ENCODE results near the gene TMEM74B. TPM values are rescaled to one million over a fixed set of nuclear protein-coding genes. Genes with fewer than 3 reads are reported as not detected.

The TMEM74B gene
- total RNA-seq, 2 donors from 2014 or later: 0.60 to 1.5 TPM

DNA sequence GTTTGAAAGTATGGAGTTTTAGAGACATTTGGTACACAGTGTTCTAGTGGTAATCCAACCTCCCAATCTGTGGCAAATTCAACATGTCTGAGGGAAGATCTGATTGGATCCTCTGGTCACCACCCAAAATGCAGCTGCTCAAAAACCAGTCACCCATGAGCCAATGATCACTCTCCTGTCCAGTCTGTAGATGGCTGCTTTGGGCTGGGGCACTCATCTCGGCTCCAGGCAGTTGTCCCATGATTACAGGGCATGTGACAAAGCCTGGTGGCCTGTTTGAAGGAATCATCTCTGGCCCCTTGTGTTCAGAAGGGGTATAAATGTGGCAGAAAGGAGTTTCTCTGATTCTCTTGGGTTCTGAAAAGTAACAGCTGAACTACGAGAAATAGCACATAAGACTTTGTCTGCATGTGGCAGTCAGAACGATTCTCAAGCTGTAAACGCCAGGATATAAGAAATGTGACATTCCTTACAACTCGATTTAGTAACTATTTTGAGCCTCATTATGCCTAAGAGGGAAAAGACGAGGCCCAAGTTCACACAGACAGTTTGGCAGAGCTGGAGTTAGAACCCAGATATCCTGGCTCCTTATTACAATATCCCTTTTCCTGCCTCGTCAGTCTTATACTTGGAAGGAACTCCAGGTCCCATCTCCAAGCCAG, 14.6 kb upstream of the TMEM74B start:
- Mint-ChIP-seq H3K27me3 (ENCODE audit: low read depth) (no peaks in the 10 kb centered on the region), H3K36me3 (ENCODE audit: insufficient read depth in 2 of 2) (no peaks in the 10 kb centered on the region), H3K4me3 (no peak overlapping the region), H3K9me3 (peaks cover 0 to 2% of the 10 kb centered on the region in 2 donors), H3K4me1 (ENCODE audit: low read depth) (peaks cover 9% of the 10 kb centered on the region), H3K27ac (no peak overlapping the region)
- no peak for DNase-seq
- ATAC-seq (replicated peaks in 1 of 2): no peak

DNA sequence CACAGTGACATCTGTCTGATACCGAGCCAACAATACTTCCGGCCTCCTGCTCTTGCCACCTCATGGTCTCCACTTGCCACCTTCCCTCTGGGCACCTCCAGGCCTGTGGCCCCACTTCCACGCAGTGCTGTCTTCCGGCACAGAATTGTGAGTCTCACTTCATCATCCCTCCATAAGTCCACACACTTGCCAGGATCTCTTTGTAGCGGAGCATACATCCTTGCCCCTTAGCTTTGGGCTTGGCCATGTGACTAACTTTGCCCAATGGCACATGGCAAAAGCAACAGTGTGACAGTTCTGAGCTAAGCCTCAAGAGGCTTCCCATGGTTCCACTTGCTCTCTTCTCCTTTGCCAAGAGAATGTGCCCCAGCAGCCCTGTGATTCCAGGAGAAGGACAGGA, 14.0 kb upstream of the TMEM74B start:
- Mint-ChIP-seq H3K9me3 (peaks cover 0 to 2% of the 10 kb centered on the region in 2 donors), H3K27me3 (ENCODE audit: low read depth) (no peaks in the 10 kb centered on the region), H3K4me1 (ENCODE audit: low read depth) (peaks cover 9% of the 10 kb centered on the region), H3K27ac (no peak overlapping the region), H3K36me3 (ENCODE audit: insufficient read depth in 2 of 2) (no peaks in the 10 kb centered on the region), H3K4me3 (no peak overlapping the region)
- DNase-seq (no peak), ATAC-seq (replicated peaks in 1 of 2) (no peak)

GRCh38 chr20:1197801-1198200, 13.0 kb upstream of the TMEM74B start:
- DNase-seq (no peak), ATAC-seq (replicated peaks in 1 of 2) (no peak)
- H3K4me3 Mint-ChIP-seq: no peak overlapping the region
- H3K4me1 Mint-ChIP-seq (ENCODE audit: low read depth): peaks cover 9% of the 10 kb centered on the region
- H3K27ac Mint-ChIP-seq: no peak overlapping the region
- no peaks in the 10 kb centered on the region for H3K36me3 Mint-ChIP-seq (ENCODE audit: insufficient read depth in 2 of 2)
- H3K27me3 Mint-ChIP-seq (ENCODE audit: low read depth): no peaks in the 10 kb centered on the region
- H3K9me3 Mint-ChIP-seq: peaks cover 0 to 2% of the 10 kb centered on the region in 2 donors

- Mint-ChIP-seq H3K27me3 (ENCODE audit: low read depth) (no peaks in the 10 kb centered on the region), H3K9me3 (peaks cover 0 to 2% of the 10 kb centered on the region in 2 donors), H3K4me3 (no peak overlapping the region), H3K36me3 (ENCODE audit: insufficient read depth in 2 of 2) (no peaks in the 10 kb centered on the region), H3K4me1 (ENCODE audit: low read depth) (peaks cover 9% of the 10 kb centered on the region), H3K27ac (no peak overlapping the region)
- no peak for DNase-seq
- ATAC-seq (replicated peaks in 1 of 2): no peak
Measured at GRCh38 chr20:1196634-1197033, 11.9 kb upstream of the TMEM74B start.

GRCh38 chr20:1195226-1195625, 10.4 kb upstream of the TMEM74B start:
- DNase-seq (no peak), ATAC-seq (replicated peaks in 1 of 2) (no peak)
- H3K4me1 Mint-ChIP-seq (ENCODE audit: low read depth): peaks cover 6% of the 10 kb centered on the region
- no peak overlapping the region for H3K27ac Mint-ChIP-seq
- peaks cover 7% of the 10 kb centered on the region for H3K27me3 Mint-ChIP-seq (ENCODE audit: low read depth)
- peaks cover 0 to 2% of the 10 kb centered on the region in 2 donors for H3K9me3 Mint-ChIP-seq
- H3K4me3 Mint-ChIP-seq: no peak overlapping the region
- no peaks in the 10 kb centered on the region for H3K36me3 Mint-ChIP-seq (ENCODE audit: insufficient read depth in 2 of 2)

DNA sequence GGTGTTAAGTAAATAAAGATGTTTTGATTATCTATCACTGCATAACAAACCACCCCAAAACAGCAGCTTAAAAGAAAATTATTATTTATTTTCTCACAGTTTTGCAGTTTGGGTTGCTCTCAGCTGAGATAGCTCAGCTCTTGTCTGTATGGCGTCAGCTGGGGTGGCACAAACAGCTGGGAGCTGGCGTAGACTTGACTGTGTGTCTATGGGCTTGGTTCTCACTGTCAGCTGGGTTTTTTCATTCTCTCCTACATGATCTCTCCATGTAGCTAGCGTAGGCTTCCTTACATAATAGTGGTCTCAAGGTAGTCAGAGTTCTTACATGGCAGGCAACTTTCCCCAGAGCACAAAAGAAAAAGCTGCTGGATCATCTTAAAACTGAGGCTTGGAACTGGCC, 6.5 kb upstream of the TMEM74B start:
- H3K4me3 Mint-ChIP-seq: no peak overlapping the region
- H3K4me1 Mint-ChIP-seq (ENCODE audit: low read depth): no peaks in the 10 kb centered on the region
- no peak for ATAC-seq (replicated peaks in 1 of 2)
- no peak overlapping the region for H3K27ac Mint-ChIP-seq
- DNase-seq: no peak
- peaks cover 14% of the 10 kb centered on the region for H3K27me3 Mint-ChIP-seq (ENCODE audit: low read depth)
- no peaks in the 10 kb centered on the region for H3K36me3 Mint-ChIP-seq (ENCODE audit: insufficient read depth in 2 of 2)
- peaks cover 0 to under 1% of the 10 kb centered on the region in 2 donors for H3K9me3 Mint-ChIP-seq

DNA sequence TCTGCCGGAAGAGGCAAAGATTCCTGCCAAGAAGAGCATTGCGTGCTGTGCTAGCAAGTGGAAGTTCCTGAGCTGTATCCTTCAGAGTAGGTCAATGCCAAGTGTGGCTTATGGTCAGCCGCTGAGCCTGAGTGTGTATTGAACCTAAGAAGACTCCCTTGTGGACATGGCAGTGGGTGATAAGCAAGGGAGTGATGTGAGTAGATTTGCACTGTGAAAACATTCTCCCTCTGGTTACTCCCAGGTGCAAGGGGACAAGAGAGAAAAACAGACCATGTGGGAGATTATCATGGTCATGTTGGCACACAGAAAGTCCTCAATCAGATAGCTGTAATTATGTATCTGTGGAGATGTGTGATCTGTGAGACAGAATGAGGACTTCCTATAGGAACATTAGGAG, 6.1 kb upstream of the TMEM74B start:
- no peaks in the 10 kb centered on the region for H3K36me3 Mint-ChIP-seq (ENCODE audit: insufficient read depth in 2 of 2)
- ATAC-seq (replicated peaks in 1 of 2) (no peak), DNase-seq (no peak)
- peaks cover 14% of the 10 kb centered on the region for H3K27me3 Mint-ChIP-seq (ENCODE audit: low read depth)
- peaks cover 4% of the 10 kb centered on the region for H3K4me1 Mint-ChIP-seq (ENCODE audit: low read depth)
- no peaks in the 10 kb centered on the region for H3K9me3 Mint-ChIP-seq
- no peak overlapping the region for H3K27ac Mint-ChIP-seq
- H3K4me3 Mint-ChIP-seq: no peak overlapping the region

DNA sequence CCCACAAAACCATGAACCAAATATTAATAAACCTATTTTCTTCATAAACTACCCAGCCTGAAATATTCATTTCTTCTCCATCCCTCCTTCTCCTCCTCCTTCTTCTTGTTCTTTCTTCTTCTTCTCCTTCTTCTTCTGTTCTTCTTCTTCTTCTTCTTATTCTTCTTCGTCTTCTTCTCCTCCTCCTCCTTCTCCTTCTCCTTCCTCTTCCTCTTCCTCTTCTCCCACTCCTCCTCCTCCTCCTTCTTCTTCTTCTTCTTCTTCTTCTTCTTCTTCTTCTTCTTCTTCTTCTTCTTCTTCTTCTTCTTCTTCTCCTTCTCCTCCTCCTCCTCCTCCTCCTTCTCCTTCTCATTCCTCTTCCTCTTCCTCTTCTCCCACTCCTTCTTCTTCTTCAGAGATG, 5.0 kb upstream of the TMEM74B start:
- Mint-ChIP-seq H3K4me3 (no peak overlapping the region), H3K36me3 (ENCODE audit: insufficient read depth in 2 of 2) (no peaks in the 10 kb centered on the region), H3K27me3 (ENCODE audit: low read depth) (peaks cover 14% of the 10 kb centered on the region), H3K9me3 (no peaks in the 10 kb centered on the region), H3K4me1 (ENCODE audit: low read depth) (peaks cover 5% of the 10 kb centered on the region), H3K27ac (no peak overlapping the region)
- no peak for ATAC-seq (replicated peaks in 1 of 2)
- DNase-seq: no peak

- Mint-ChIP-seq H3K27ac (no peak overlapping the region), H3K4me1 (ENCODE audit: low read depth) (peaks cover 11% of the 10 kb centered on the region), H3K36me3 (ENCODE audit: insufficient read depth in 2 of 2) (no peaks in the 10 kb centered on the region), H3K9me3 (no peaks in the 10 kb centered on the region), H3K27me3 (ENCODE audit: low read depth) (peaks cover 29% of the 10 kb centered on the region), H3K4me3 (no peak overlapping the region)
- ATAC-seq (replicated peaks in 1 of 2) (no peak), DNase-seq (no peak)
Measured at GRCh38 chr20:1188347-1188746, 3.6 kb upstream of the TMEM74B start.

DNA sequence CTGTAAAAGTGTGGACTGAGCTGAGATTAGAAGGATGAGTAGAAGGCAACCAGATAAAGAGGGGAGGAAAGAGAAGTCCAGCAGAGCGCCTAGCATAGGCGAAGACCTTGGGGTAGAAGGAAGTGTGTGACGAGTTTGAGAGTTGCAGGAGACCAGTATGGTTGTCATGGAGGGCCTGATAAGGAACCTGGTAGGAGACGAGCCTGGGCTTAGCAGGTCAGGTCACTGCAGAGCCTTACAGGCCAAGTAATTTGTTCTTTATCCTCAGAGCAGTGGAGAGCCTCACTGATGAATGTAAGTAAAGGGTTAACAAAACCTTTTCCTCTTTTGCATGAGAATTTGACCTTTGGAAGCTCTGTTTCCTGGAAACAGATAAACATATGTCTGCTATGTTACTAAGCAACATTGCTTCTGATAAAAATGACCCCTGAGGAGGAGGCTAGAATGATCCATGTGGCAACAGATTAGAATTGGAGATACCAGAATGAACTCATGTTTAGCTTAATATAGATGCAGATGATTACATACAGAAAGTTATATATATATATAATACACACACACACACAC, 2.9 kb upstream of the TMEM74B start:
- DNase-seq (no peak), ATAC-seq (replicated peaks in 1 of 2) (no peak)
- H3K27ac Mint-ChIP-seq: no peak overlapping the region
- H3K36me3 Mint-ChIP-seq (ENCODE audit: insufficient read depth in 2 of 2): no peaks in the 10 kb centered on the region
- no peaks in the 10 kb centered on the region for H3K9me3 Mint-ChIP-seq
- peaks cover 11% of the 10 kb centered on the region for H3K4me1 Mint-ChIP-seq (ENCODE audit: low read depth)
- no peak overlapping the region for H3K4me3 Mint-ChIP-seq
- H3K27me3 Mint-ChIP-seq (ENCODE audit: low read depth): peaks cover 35% of the 10 kb centered on the region

- Mint-ChIP-seq H3K27ac (no peak overlapping the region), H3K36me3 (ENCODE audit: insufficient read depth in 2 of 2) (no peaks in the 10 kb centered on the region), H3K9me3 (no peaks in the 10 kb centered on the region), H3K4me1 (ENCODE audit: low read depth) (peaks cover 11% of the 10 kb centered on the region), H3K4me3 (peak overlapping the region; percentile 62 to 85), H3K27me3 (ENCODE audit: low read depth) (peaks cover 43% of the 10 kb centered on the region)
- ATAC-seq (replicated peaks in 1 of 2): no peak
- DNase-seq: no peak
Measured at GRCh38 chr20:1186367-1186991, 1.7 kb upstream of the TMEM74B start.

- Mint-ChIP-seq H3K4me3 (peak overlapping the region; percentile 62 to 85), H3K4me1 (ENCODE audit: low read depth) (peaks cover 11% of the 10 kb centered on the region), H3K9me3 (no peaks in the 10 kb centered on the region), H3K27ac (no peak overlapping the region), H3K36me3 (ENCODE audit: insufficient read depth in 2 of 2) (no peaks in the 10 kb centered on the region), H3K27me3 (ENCODE audit: low read depth) (peaks cover 43% of the 10 kb centered on the region)
- DNase-seq (peak; percentile 67 to 69), ATAC-seq (replicated peaks in 1 of 2) (peak; percentile 74 to 75)
Measured at GRCh38 chr20:1185790-1186334, 1.1 kb upstream of the TMEM74B start.

- Mint-ChIP-seq H3K36me3 (ENCODE audit: insufficient read depth in 2 of 2) (no peaks in the 10 kb centered on the region), H3K27ac (no peak overlapping the region), H3K4me3 (peak overlapping the region in 1 of 2 donors; percentile 33), H3K4me1 (ENCODE audit: low read depth) (peaks cover 11% of the 10 kb centered on the region), H3K9me3 (no peaks in the 10 kb centered on the region), H3K27me3 (ENCODE audit: low read depth) (peaks cover 38% of the 10 kb centered on the region)
- peak; percentile 19 to 24 for DNase-seq
- ATAC-seq (replicated peaks in 1 of 2): peak; percentile 49 to 50
Measured at GRCh38 chr20:1185316-1185741, 548 bp upstream of the TMEM74B start.
